GM21723 (cell line): ENCODE measurements around the gene INPP4B.

Experiments
- ATAC-seq: cut with Tn5 transposase; IDR thresholded peaks from one replicate; pipeline ENCODE4 v1.9.1; 2021; ENCODE audit warnings: mild to moderate bottlenecking, moderate library complexity; ENCODE audit not compliant: unreplicated experiment

The INPP4B gene

GRCh38 chr4:142383800-142384470 lies 462.2 kb downstream of the INPP4B start:
- no peak for ATAC-seq

GRCh38 chr4:142383354-142383753 lies 462.7 kb downstream of the INPP4B start:
- no peak for ATAC-seq

- ATAC-seq = no peak
Measured at GRCh38 chr4:142380052-142380602, 466.0 kb downstream of the INPP4B start.

GRCh38 chr4:142379277-142380051 lies 466.6 kb downstream of the INPP4B start:
- ATAC-seq = no peak

- no peak for ATAC-seq
Measured at GRCh38 chr4:142378179-142378578, 467.9 kb downstream of the INPP4B start.

GRCh38 chr4:142377342-142378091 lies 468.6 kb downstream of the INPP4B start:
- ATAC-seq = no peak

GRCh38 chr4:142376204-142376603 lies 469.9 kb downstream of the INPP4B start:
- no peak for ATAC-seq

- ATAC-seq = no peak
Measured at GRCh38 chr4:142373610-142374009, 472.5 kb downstream of the INPP4B start.

- ATAC-seq = no peak
Measured at GRCh38 chr4:142372530-142373260, 473.4 kb downstream of the INPP4B start.

- no peak for ATAC-seq
Measured at GRCh38 chr4:142369141-142369540, 477.0 kb downstream of the INPP4B start.

GRCh38 chr4:142367418-142368180 lies 478.5 kb downstream of the INPP4B start:
- no peak for ATAC-seq

GRCh38 chr4:142366769-142367181 lies 479.3 kb downstream of the INPP4B start:
- ATAC-seq = no peak

- ATAC-seq = no peak
Measured at GRCh38 chr4:142365391-142365790, 480.7 kb downstream of the INPP4B start.

GRCh38 chr4:142363686-142364085 lies 482.4 kb downstream of the INPP4B start:
- ATAC-seq = no peak

- no peak for ATAC-seq
Measured at GRCh38 chr4:142361981-142362380, 484.1 kb downstream of the INPP4B start.

GRCh38 chr4:142360657-142361056 lies 485.4 kb downstream of the INPP4B start:
- ATAC-seq = no peak

GRCh38 chr4:142358656-142359055 lies 487.4 kb downstream of the INPP4B start:
- ATAC-seq = no peak

- no peak for ATAC-seq
Measured at GRCh38 chr4:142356801-142357200, 489.3 kb downstream of the INPP4B start.

- ATAC-seq = no peak
Measured at GRCh38 chr4:142356118-142356759, 489.9 kb downstream of the INPP4B start.
